Left hindlimb (tissue), 1 donor: Measurements from ENCODE around the gene PPY.
"Not testable (repeated sequence)": the region's sequence is repeated elsewhere in the genome, so short reads cannot be mapped to it uniquely, and the experiment has no call there.

Source experiments
- DNase-seq: peaks from one replicate; pipeline ENCODE4 v3.0.0-alpha.2; 2018

PPY gene

GRCh38 chr17:43901861-43902589, 40.3 kb downstream of the PPY start:
- DNase-seq: no peak

GRCh38 chr17:43900858-43901754, 41.2 kb downstream of the PPY start:
- DNase-seq: no peak

GRCh38 chr17:43900183-43900857, 42.0 kb downstream of the PPY start:
- peak; percentile 89 for DNase-seq

GRCh38 chr17:43898446-43898845, 43.8 kb downstream of the PPY start:
- DNase-seq: no peak

GRCh38 chr17:43897831-43898230, 44.4 kb downstream of the PPY start:
- DNase-seq: no peak

- not testable (repeated sequence) for DNase-seq
Measured at GRCh38 chr17:43894494-43894893, 47.8 kb downstream of the PPY start.

- DNase-seq: no peak
Measured at GRCh38 chr17:43892647-43892952, 49.7 kb downstream of the PPY start.

- DNase-seq: no peak
Measured at GRCh38 chr17:43891851-43892646, 50.2 kb downstream of the PPY start.
